B cell (primary cell): ENCODE data around the gene C17orf114.

ENCODE experiments used
- ATAC-seq: fragments of 200-7000 bp; cut with Tn5 transposase; one replicate; pipeline ENCODE4 v1.10.0; 2021; ENCODE audit warnings: low read depth, mild to moderate bottlenecking, moderate number of reproducible peaks, moderate library complexity
- CTCF ChIA-PET: fragments of 350-600 bp; sonication (Branson Sonifier 250); formaldehyde crosslinking; loops from one replicate; lab custom pipeline; 2021; ENCODE audit warnings: antibody characterized with exemption, inconsistent platforms; lab: Charles Lee
- POLR2A ChIA-PET: fragments of 350-600 bp; sonication (Branson Sonifier 250); formaldehyde crosslinking; loops from one replicate; lab custom pipeline; 2021; ENCODE audit warnings: antibody characterized with exemption; lab: Charles Lee
- DNase-seq: peaks from one replicate; pipeline ENCODE4 v3.0.0; 2013
- H2AFZ ChIP-seq: 2 replicates; pipeline ENCODE4 v1.6.1; 2012; ENCODE audit warnings: mild to moderate bottlenecking, low read depth, low read length; ENCODE audit not compliant: insufficient read depth, poor library complexity, severe bottlenecking
- H3K27ac ChIP-seq, 2 donors: 1 replicate in 1 of 2; 2 replicates in 1 of 2; pipeline ENCODE4 v1.5.1; 2012 to 2013; ENCODE audit warnings: low read length in 2 of 2, mild to moderate bottlenecking in 2 of 2, moderate library complexity in 1 of 2
- H3K27me3 ChIP-seq, 4 experiments: fragments of 200-600 bp in 1 of 4; sonication (generic) in 1 of 4; replicated peaks in 1 of 4; 1 replicate in 2 of 4; 2 replicates in 2 of 4; pipeline versions ENCODE4 v1.6.1 to v1.7.0; 2013 to 2016; ENCODE audit warnings: low read length in 3 of 4, mild to moderate bottlenecking in 2 of 4, mixed read lengths in 1 of 4, moderate library complexity in 1 of 4; ENCODE audit not compliant: insufficient read depth in 4 of 4, control insufficient read depth in 3 of 4; ENCODE audit errors: control extremely low read depth in 1 of 4
- H3K36me3 ChIP-seq, 2 experiments: replicated peaks in 1 of 2; 1 replicate in 1 of 2; 2 replicates in 1 of 2; pipeline versions ENCODE4 v1.6.1 to v1.7.1; 2013; ENCODE audit warnings: low read length in 1 of 2; ENCODE audit not compliant: insufficient read depth in 2 of 2, control insufficient read depth in 1 of 2; ENCODE audit errors: control extremely low read depth in 1 of 2, extremely low read depth in 1 of 2
- H3K4me1 ChIP-seq, 2 donors: fragments of 200-600 bp in 1 of 2; sonication (generic) in 1 of 2; 1 replicate in 1 of 2; 2 replicates in 1 of 2; pipeline versions ENCODE4 v1.5.1 to v1.6.1; 2013 to 2017; ENCODE audit warnings: low read length in 2 of 2; ENCODE audit not compliant: control insufficient read depth in 2 of 2, insufficient read depth in 2 of 2
- H3K4me2 ChIP-seq: replicated peaks from 2 replicates; pipeline ENCODE3; 2012; ENCODE audit warnings: mild to moderate bottlenecking, low read depth, low read length; ENCODE audit not compliant: poor library complexity, severe bottlenecking
- H3K4me3 ChIP-seq, 5 experiments: fragments of 200-600 bp in 1 of 5; sonication (generic) in 1 of 5; 1 replicate in 3 of 5; 2 replicates in 2 of 5; pipeline versions ENCODE4 v1.5.1 to v1.7.0; 2011 to 2016; ENCODE audit warnings: low read length in 4 of 5, mild to moderate bottlenecking in 4 of 5, low read depth in 2 of 5, control low read depth in 1 of 5, moderate library complexity in 1 of 5; ENCODE audit not compliant: insufficient read depth in 1 of 5; ENCODE audit errors: control extremely low read depth in 1 of 5, extremely low read depth in 1 of 5
- H3K79me2 ChIP-seq: fragments of 200-600 bp; sonication (generic); one replicate; pipeline ENCODE4 v1.6.0; 2016; ENCODE audit warnings: low read length; ENCODE audit not compliant: control insufficient read depth, insufficient read depth
- H3K9ac ChIP-seq: fragments of 200-600 bp; sonication (generic); 2 replicates; pipeline ENCODE4 v1.6.1; 2017; ENCODE audit warnings: mild to moderate bottlenecking, low read length, moderate library complexity
- H3K9me3 ChIP-seq, 3 donors: one replicate each; pipeline versions ENCODE4 v1.6.1 to v1.7.1; 2013; ENCODE audit warnings: low read length in 2 of 3; ENCODE audit not compliant: control insufficient read depth in 2 of 3, insufficient read depth in 1 of 3; ENCODE audit errors: control extremely low read depth in 1 of 3
- H4K20me1 ChIP-seq: 2 replicates; pipeline ENCODE4 v1.6.0; 2012; ENCODE audit warnings: mild to moderate bottlenecking, low read length; ENCODE audit not compliant: insufficient read depth, control insufficient read depth, poor library complexity, severe bottlenecking
- H3K27ac Mint-ChIP-seq: one replicate; pipeline ENCODE4 v1.8.0; 2021; ENCODE audit warnings: mixed read lengths
- H3K27me3 Mint-ChIP-seq: one replicate; pipeline ENCODE4 v1.8.0; 2021; ENCODE audit warnings: mixed read lengths
- H3K4me1 Mint-ChIP-seq: one replicate; pipeline ENCODE4 v1.8.0; 2021; ENCODE audit warnings: mixed read lengths
- H3K4me3 Mint-ChIP-seq: one replicate; pipeline ENCODE4 v1.8.0; 2021; ENCODE audit warnings: mixed read lengths
- H3K9me3 Mint-ChIP-seq: one replicate; pipeline ENCODE4 v1.8.0; 2022; ENCODE audit warnings: mixed read lengths; ENCODE audit not compliant: insufficient read depth
- EZH2 ChIP-seq: IDR thresholded peaks from 2 replicates; pipeline ENCODE4 v1.6.1; 2012; ENCODE audit warnings: borderline replicate concordance, low read depth, mild to moderate bottlenecking, moderate library complexity, low read length; ENCODE audit not compliant: insufficient read depth, poor library complexity, severe bottlenecking
- WGBS: methylation state at CpG from one replicate; pipeline ENCODE4 v1.1.5; 2013; ENCODE audit warnings: missing lambda C conversion rate; ENCODE audit not compliant: insufficient coverage; 5-methylcytosine and 5-hydroxymethylcytosine counted together
- intact Hi-C: fragments of 100-400 bp; cut with micrococcal nuclease; formaldehyde crosslinking; loops from one replicate; pipeline ENCODE4 v1.10.0; 2022
- TF ChIP-seq, protein P1 (sequence below): fragments of 200-600 bp; IDR thresholded peaks from one replicate; pipeline ENCODE4 v1.8.0; 2022; ENCODE audit warnings: antibody characterized with exemption, mild to moderate bottlenecking

C17orf114 gene

GRCh38 chr17:4840893-4841242 lies 38.7 kb upstream of the C17orf114 start:
- CTCF ChIA-PET = no interaction called here
- TF ChIP-seq EZH2 = no peak
- TF ChIP-seq, protein P1, sequence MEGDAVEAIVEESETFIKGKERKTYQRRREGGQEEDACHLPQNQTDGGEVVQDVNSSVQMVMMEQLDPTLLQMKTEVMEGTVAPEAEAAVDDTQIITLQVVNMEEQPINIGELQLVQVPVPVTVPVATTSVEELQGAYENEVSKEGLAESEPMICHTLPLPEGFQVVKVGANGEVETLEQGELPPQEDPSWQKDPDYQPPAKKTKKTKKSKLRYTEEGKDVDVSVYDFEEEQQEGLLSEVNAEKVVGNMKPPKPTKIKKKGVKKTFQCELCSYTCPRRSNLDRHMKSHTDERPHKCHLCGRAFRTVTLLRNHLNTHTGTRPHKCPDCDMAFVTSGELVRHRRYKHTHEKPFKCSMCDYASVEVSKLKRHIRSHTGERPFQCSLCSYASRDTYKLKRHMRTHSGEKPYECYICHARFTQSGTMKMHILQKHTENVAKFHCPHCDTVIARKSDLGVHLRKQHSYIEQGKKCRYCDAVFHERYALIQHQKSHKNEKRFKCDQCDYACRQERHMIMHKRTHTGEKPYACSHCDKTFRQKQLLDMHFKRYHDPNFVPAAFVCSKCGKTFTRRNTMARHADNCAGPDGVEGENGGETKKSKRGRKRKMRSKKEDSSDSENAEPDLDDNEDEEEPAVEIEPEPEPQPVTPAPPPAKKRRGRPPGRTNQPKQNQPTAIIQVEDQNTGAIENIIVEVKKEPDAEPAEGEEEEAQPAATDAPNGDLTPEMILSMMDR = no peak
- DNase-seq (no peak), ATAC-seq (no peak)
- no peaks in the 10 kb centered on the region for H3K9me3 ChIP-seq
- POLR2A ChIA-PET = no interaction called here
- Mint-ChIP-seq H3K27ac (no peak overlapping the region), H3K4me3 (no peak overlapping the region), H3K27me3 (no peaks in the 10 kb centered on the region), H3K9me3 (no peaks in the 10 kb centered on the region), H3K4me1 (peaks cover 39% of the 10 kb centered on the region)
- WGBS = 71% methylated on average over 10 of the region's 10 CpGs
- no peak overlapping the region for H3K27ac ChIP-seq
- H2AFZ ChIP-seq = no peak overlapping the region
- no peak overlapping the region for H3K9ac ChIP-seq
- no peak overlapping the region for H3K4me3 ChIP-seq
- H3K79me2 ChIP-seq = peaks cover 93% of the 10 kb centered on the region
- no peaks in the 10 kb centered on the region for H3K27me3 ChIP-seq
- peaks cover 0 to 5% of the 10 kb centered on the region in 2 donors for H3K4me1 ChIP-seq
- no peak overlapping the region for H3K4me2 ChIP-seq
- peaks cover 91% of the 10 kb centered on the region for H4K20me1 ChIP-seq
- peaks cover 0 to 14% of the 10 kb centered on the region in 2 experiments for H3K36me3 ChIP-seq
- intact Hi-C loops = no loop called here

GRCh38 chr17:4839965-4840892 lies 38.1 kb upstream of the C17orf114 start:
- Mint-ChIP-seq H3K27me3 (no peaks in the 10 kb centered on the region), H3K4me3 (no peak overlapping the region), H3K9me3 (no peaks in the 10 kb centered on the region), H3K4me1 (peaks cover 43% of the 10 kb centered on the region), H3K27ac (no peak overlapping the region)
- Histone ChIP-seq H3K4me3 (no peak overlapping the region), H3K79me2 (peaks cover 93% of the 10 kb centered on the region), H3K9me3 (no peaks in the 10 kb centered on the region), H3K9ac (no peak overlapping the region), H3K4me2 (no peak overlapping the region), H3K36me3 (peaks cover 0 to 13% of the 10 kb centered on the region in 2 experiments), H3K27ac (no peak overlapping the region), H3K4me1 (peaks cover 5 to 11% of the 10 kb centered on the region in 2 donors), H3K27me3 (no peaks in the 10 kb centered on the region), H2AFZ (no peak overlapping the region), H4K20me1 (peaks cover 91% of the 10 kb centered on the region)
- ChIA-PET POLR2A (no interaction called here), CTCF (no interaction called here)
- WGBS = 46% methylated on average over 4 of the region's 8 CpGs
- ATAC-seq (no peak), DNase-seq (no peak)
- intact Hi-C loops = no loop called here
- TF ChIP-seq EZH2 = no peak
- TF ChIP-seq, protein P1 = no peak
